Ovary (tissue), 9 donors: ENCODE results near the gene LSM14B. TPM values are rescaled to one million over a fixed set of nuclear protein-coding genes. Genes with fewer than 3 reads are reported as not detected.

ENCODE experiments used
- DNase-seq, 5 donors: peaks; one replicate each; pipeline ENCODE4 v3.0.0-alpha.2; 2019 to 2020
- H3K27ac ChIP-seq, 2 donors: fragments of 200-600 bp; one replicate each; pipeline versions ENCODE4 v1.5.1 to v1.8.0; 2019 to 2022
- H3K27me3 ChIP-seq: fragments of 200-600 bp; one replicate; pipeline ENCODE4 v1.8.0; 2022
- H3K36me3 ChIP-seq: fragments of 200-600 bp; sonication (generic); one replicate; pipeline ENCODE4 v1.5.1; 2019
- H3K4me1 ChIP-seq: one replicate; pipeline ENCODE4 v1.8.1; 2013; ENCODE audit warnings: mild to moderate bottlenecking, moderate library complexity; ENCODE audit not compliant: insufficient read depth
- H3K4me3 ChIP-seq: fragments of 200-600 bp; sonication (generic); one replicate; pipeline ENCODE4 v1.5.1; 2017
- H3K9me3 ChIP-seq, 2 donors: fragments of 200-600 bp in 1 of 2; sonication (generic) in 1 of 2; one replicate each; pipeline versions ENCODE4 v1.5.1 to v1.8.1; 2013 to 2019; ENCODE audit warnings: mild to moderate bottlenecking in 1 of 2, moderate library complexity in 1 of 2
- CTCF ChIP-seq, 3 donors: fragments of 450-650 bp in 2 of 3; fragments of 200-600 bp in 1 of 3; IDR thresholded peaks; one replicate each; pipeline versions ENCODE4 v1.5.1 to v1.8.0; 2016 to 2022; ENCODE audit warnings: antibody characterized with exemption in 3 of 3, mild to moderate bottlenecking in 1 of 3
- EP300 ChIP-seq: sonication (generic); formaldehyde crosslinking; IDR thresholded peaks from one replicate; pipeline ENCODE4 v1.6.1; 2017; ENCODE audit warnings: antibody characterized with exemption
- POLR2A ChIP-seq: fragments of 450-650 bp; IDR thresholded peaks from one replicate; pipeline ENCODE4 v1.6.1; 2017; ENCODE audit warnings: antibody characterized with exemption, mild to moderate bottlenecking, moderate library complexity
- WGBS, 3 donors: extraction: QIAGEN DNeasy Blood & Tissue Kit in 1 of 3; methylation state at CpG; one replicate each; pipeline versions ENCODE4 v1.1.5 to v1.1.7; 2013 to 2017; 5-methylcytosine and 5-hydroxymethylcytosine counted together
- intact Hi-C, 4 donors: fragments of 100-400 bp; cut with DNase I; formaldehyde crosslinking; loops; one replicate each; pipeline versions ENCODE4 v1.11.0 to v1.15.1; 2022 to 2023
- polyA plus RNA-seq, 2 donors: library from polyadenylated mRNA; stranded (reverse); fragments of 200-250 nt in 1 of 2; fragments of 350-450 nt in 1 of 2; fragmentation: Illumina TruSeq in 1 of 2; extraction: RNeasy Lipid Tissue Mini Kit (QIAGEN cat#74804) in 1 of 2; gene quantifications; one replicate each; pipeline ENCODE4 v1.2.3, GENCODE V29; 2013 to 2014
- total RNA-seq, 7 donors: library from RNA; depleted of rRNA in 2 of 7; stranded (reverse); fragments of >200 nt in 2 of 7; fragmentation: NEBNext Ultra II Directional in 3 of 7; extraction: Animal tissue kit (Norgen Biotek cat#: 25700) in 3 of 7; gene quantifications; one replicate each; pipeline versions ENCODE4 v1.1.0 to v1.2.4, GENCODE V29; 2016 to 2023
- donor health status: DM: no; HTN: no; CAD: no; lungs with moderate emphysema.
- donor health status: DM: no; HTN: no; CAD: no.
- donor health status: Bipolar disorder and iron deficiency.
- donor health status: DM: yes; HTN: yes; CAD: no.
- donor health status: DM: no; HTN: no; CAD: no.
- donor health status: DM: yes; HTN: yes; CAD: no.

LSM14B gene
- total and polyA plus RNA-seq, 9 donors = 21.5 to 62.2 (median 55.5) TPM

DNA sequence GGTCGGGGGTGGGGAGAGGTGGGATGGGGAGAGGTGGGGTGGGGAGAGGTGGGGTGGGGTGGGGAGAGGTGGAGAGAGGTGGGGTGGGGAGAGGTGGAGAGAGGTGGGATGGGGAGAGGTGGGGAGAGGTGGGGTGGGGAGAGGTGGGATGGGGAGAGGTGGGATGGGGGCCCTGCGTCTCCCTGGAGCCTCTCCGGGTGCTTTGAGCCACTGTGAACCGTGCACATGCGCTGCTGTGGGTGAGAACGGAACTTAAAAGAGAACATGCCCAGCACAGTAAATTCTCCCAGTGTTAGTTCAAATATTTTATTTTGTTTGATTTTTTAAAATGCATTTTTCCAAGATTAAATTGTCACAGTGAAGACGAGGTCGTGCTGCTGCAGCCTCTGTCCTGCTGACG is 38.0 kb downstream of the LSM14B start:
- TF ChIP-seq POLR2A = no peak
- TF ChIP-seq CTCF (IDR thresholded peaks at IDR 0.05) = no peak
- TF ChIP-seq EP300 = no peak
- Histone ChIP-seq H3K4me3 (no peak overlapping the region), H3K4me1 (peaks cover 5% of the 10 kb centered on the region), H3K27me3 (no peaks in the 10 kb centered on the region), H3K9me3 (no peaks in the 10 kb centered on the region), H3K27ac (no peak overlapping the region), H3K36me3 (no peaks in the 10 kb centered on the region)
- DNase-seq = no peak
- intact Hi-C loops = no loop called here
- WGBS, 3 donors = 89 to 91% (median 90%) methylated on average over 9 of the region's 9 CpGs

DNA sequence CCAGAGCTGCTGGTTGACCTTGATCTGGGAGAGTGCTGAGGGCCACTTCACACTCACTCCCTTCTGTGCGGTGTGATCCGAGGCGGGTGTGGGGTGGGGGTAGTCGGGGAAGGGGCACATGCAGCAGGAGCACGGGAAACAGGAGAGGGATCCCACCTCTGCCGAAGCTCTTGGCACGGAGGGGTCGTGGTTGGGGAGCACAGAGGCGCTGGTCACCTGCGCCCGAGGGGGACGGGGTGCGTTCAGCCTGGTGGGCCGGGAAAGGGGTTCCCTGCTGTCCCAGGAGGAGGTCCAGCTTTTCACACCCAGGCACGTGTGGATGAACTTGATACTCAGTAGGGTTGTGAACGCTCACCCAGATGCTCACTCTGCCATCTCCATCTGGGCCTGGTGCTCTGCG is 38.6 kb downstream of the LSM14B start:
- intact Hi-C loops = no loop called here
- Histone ChIP-seq H3K36me3 (no peaks in the 10 kb centered on the region), H3K4me1 (peaks cover 5% of the 10 kb centered on the region), H3K27ac (no peak overlapping the region), H3K9me3 (no peaks in the 10 kb centered on the region), H3K4me3 (no peak overlapping the region), H3K27me3 (no peaks in the 10 kb centered on the region)
- DNase-seq = no peak
- TF ChIP-seq POLR2A (no peak), CTCF (IDR thresholded peaks at IDR 0.05) (no peak), EP300 (no peak)
- WGBS, 3 donors = 77 to 82% (median 80%) methylated on average over 17 of the region's 17 CpGs

DNA sequence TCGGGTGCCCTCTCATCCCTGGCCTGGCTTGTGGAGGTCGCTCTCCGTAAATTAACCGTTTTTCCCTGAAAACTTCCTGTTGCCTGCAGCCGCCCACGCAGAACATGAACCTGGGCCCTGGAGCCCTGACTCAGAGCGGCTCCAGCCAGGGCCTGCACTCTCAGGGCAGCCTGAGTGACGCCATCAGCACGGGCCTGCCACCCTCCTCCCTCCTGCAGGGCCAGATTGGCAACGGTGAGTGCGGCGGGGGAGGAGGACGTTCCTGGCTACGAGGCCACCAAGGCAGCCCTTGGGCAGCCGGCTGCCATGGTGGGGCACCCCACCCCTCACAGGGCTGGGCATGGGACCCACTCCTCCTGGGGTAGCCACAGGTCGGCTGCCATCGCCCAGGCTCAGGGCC is 39.1 kb downstream of the LSM14B start:
- WGBS, 3 donors = 70 to 80% (median 74%) methylated on average over 17 of the region's 17 CpGs
- no peak overlapping the region for H3K4me3 ChIP-seq
- no peaks in the 10 kb centered on the region for H3K36me3 ChIP-seq
- H3K4me1 ChIP-seq = peaks cover 5% of the 10 kb centered on the region
- no peak for TF ChIP-seq POLR2A
- TF ChIP-seq EP300 = no peak
- no peak for TF ChIP-seq CTCF (IDR thresholded peaks at IDR 0.05)
- no peaks in the 10 kb centered on the region for H3K27me3 ChIP-seq
- no peak overlapping the region for H3K27ac ChIP-seq
- no peak for DNase-seq
- no peaks in the 10 kb centered on the region for H3K9me3 ChIP-seq
- intact Hi-C loops = no loop called here

DNA sequence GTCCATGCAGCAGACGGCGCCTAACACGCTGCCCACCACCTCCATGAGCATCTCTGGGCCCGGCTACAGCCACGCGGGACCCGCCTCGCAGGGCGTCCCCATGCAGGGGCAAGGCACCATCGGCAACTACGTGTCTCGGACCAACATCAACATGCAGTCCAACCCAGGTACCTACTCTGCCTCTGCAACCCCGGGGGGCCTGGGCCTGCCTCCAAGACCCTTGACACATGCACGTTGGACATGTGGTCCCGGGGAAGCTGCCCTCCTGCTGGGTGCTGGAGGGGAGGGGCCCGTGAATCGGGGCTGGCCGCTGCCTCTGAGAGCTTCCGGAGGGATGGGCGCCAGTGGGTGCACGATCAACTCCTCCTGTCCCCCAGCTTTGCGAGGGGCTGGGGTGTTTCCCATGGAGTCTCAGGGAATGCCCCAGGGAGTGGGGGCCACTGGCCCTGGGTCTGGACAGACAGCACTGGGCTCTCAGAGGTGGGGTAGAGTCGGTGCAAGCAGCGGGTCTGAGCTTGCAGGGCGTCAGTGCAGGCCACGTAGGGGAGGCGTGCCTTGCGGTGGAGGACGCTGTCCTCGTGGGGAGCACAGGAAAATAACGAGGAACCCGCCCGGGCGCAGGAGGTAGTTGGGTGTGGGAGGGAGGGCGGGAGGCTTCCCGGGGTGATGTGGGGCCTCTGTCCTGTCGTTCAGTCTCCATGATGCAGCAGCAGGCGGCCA is 40.6 kb downstream of the LSM14B start:
- no peak overlapping the region for H3K27ac ChIP-seq
- TF ChIP-seq EP300 = no peak
- no peak for TF ChIP-seq POLR2A
- TF ChIP-seq CTCF (IDR thresholded peaks at IDR 0.05) = no peak
- no peak for DNase-seq
- intact Hi-C loops = no loop called here
- 89 to 92% (median 92%) methylated on average over 38 of the region's 38 CpGs for WGBS, 3 donors
- H3K36me3 ChIP-seq = no peaks in the 10 kb centered on the region
- H3K4me1 ChIP-seq = no peaks in the 10 kb centered on the region
- no peaks in the 10 kb centered on the region for H3K27me3 ChIP-seq
- H3K4me3 ChIP-seq = no peak overlapping the region
- H3K9me3 ChIP-seq = no peaks in the 10 kb centered on the region
